H9 (cell line): Measurements from ENCODE around the gene DPPA2. TPM values are rescaled to one million over a fixed set of nuclear protein-coding genes. Genes with fewer than 3 reads are reported as not detected.

Experiments
- DNase-seq: peaks from one replicate; pipeline ENCODE4 v3.0.0-alpha.2; 2017
- H2AFZ ChIP-seq: one replicate; pipeline ENCODE4 v1.6.1; 2013; ENCODE audit warnings: mild to moderate bottlenecking, low read length, control low read depth, moderate library complexity
- H2AK5ac ChIP-seq: 2 replicates; pipeline ENCODE4 v1.6.1; 2013; ENCODE audit warnings: low read length, control low read depth, mixed read lengths; ENCODE audit not compliant: insufficient read length
- H2BK120ac ChIP-seq: one replicate; pipeline ENCODE4 v1.6.1; 2013; ENCODE audit warnings: low read depth, mild to moderate bottlenecking, low read length, control low read depth, inconsistent platforms; ENCODE audit not compliant: poor library complexity, severe bottlenecking
- H2BK12ac ChIP-seq: 2 replicates; pipeline ENCODE4 v1.6.1; 2013; ENCODE audit warnings: low read length, control low read depth, mixed read lengths, low read depth; ENCODE audit not compliant: insufficient read length
- H2BK15ac ChIP-seq: 2 replicates; pipeline ENCODE4 v1.6.1; 2013; ENCODE audit warnings: low read depth, low read length, control low read depth
- H2BK20ac ChIP-seq: one replicate; pipeline ENCODE4 v1.6.1; 2013; ENCODE audit warnings: low read depth, mild to moderate bottlenecking, low read length, control low read depth, inconsistent platforms; ENCODE audit not compliant: poor library complexity, severe bottlenecking
- H2BK5ac ChIP-seq: 2 replicates; pipeline ENCODE4 v1.6.1; 2013; ENCODE audit warnings: low read length, control low read depth, mixed read lengths; ENCODE audit not compliant: insufficient read length
- H3K14ac ChIP-seq: 2 replicates; pipeline ENCODE4 v1.6.1; 2013; ENCODE audit warnings: low read length, control low read depth; ENCODE audit not compliant: insufficient read depth
- H3K18ac ChIP-seq: 2 replicates; pipeline ENCODE4 v1.6.1; 2013; ENCODE audit warnings: low read depth, mild to moderate bottlenecking, mixed read lengths, low read length, control low read depth; ENCODE audit not compliant: insufficient read length
- H3K23ac ChIP-seq: 2 replicates; pipeline ENCODE4 v1.6.1; 2013; ENCODE audit warnings: low read length, control low read depth, mixed read lengths, low read depth; ENCODE audit not compliant: insufficient read length
- H3K23me2 ChIP-seq: 2 replicates; pipeline ENCODE4 v1.6.1; 2013; ENCODE audit warnings: low read depth, mild to moderate bottlenecking, mixed read lengths, low read length, control low read depth; ENCODE audit not compliant: insufficient read length, poor library complexity, severe bottlenecking
- H3K27ac ChIP-seq: 2 replicates; pipeline ENCODE4 v1.5.1; 2013; ENCODE audit warnings: low read length, control low read depth, mixed read lengths, low read depth; ENCODE audit not compliant: insufficient read length
- H3K27me3 ChIP-seq: 2 replicates; pipeline ENCODE4 v1.6.1; 2013; ENCODE audit warnings: low read length, control low read depth, inconsistent platforms; ENCODE audit not compliant: insufficient read depth
- H3K4ac ChIP-seq: 2 replicates; pipeline ENCODE4 v1.6.1; 2013; ENCODE audit warnings: low read depth, mild to moderate bottlenecking, control low read depth, inconsistent platforms, low read length, moderate library complexity
- H3K4me1 ChIP-seq: 2 replicates; pipeline ENCODE4 v1.6.1; 2013; ENCODE audit warnings: low read length, control low read depth, inconsistent platforms; ENCODE audit not compliant: insufficient read depth
- H3K4me2 ChIP-seq: 2 replicates; pipeline ENCODE4 v1.6.1; 2013; ENCODE audit warnings: low read length, control low read depth, mixed read lengths; ENCODE audit not compliant: insufficient read length, insufficient read depth
- H3K56ac ChIP-seq: 2 replicates; pipeline ENCODE4 v1.6.1; 2013; ENCODE audit warnings: low read depth, mild to moderate bottlenecking, mixed read lengths, low read length, control low read depth; ENCODE audit not compliant: insufficient read length
- H3K79me1 ChIP-seq: 2 replicates; pipeline ENCODE4 v1.6.1; 2013; ENCODE audit warnings: low read depth, mild to moderate bottlenecking, moderate library complexity, low read length, control low read depth, inconsistent platforms; ENCODE audit not compliant: insufficient read depth, poor library complexity, severe bottlenecking
- H3K79me2 ChIP-seq: 2 replicates; pipeline ENCODE4 v1.6.1; 2013; ENCODE audit warnings: low read length, control low read depth, inconsistent platforms; ENCODE audit not compliant: insufficient read depth
- H3K9ac ChIP-seq: 2 replicates; pipeline ENCODE4 v1.6.1; 2013; ENCODE audit warnings: low read length, control low read depth, mixed read lengths; ENCODE audit not compliant: insufficient read length; ENCODE audit errors: extremely low read depth
- H3K9me3 ChIP-seq: one replicate; pipeline ENCODE4 v1.6.1; 2013; ENCODE audit warnings: low read depth, low read length, inconsistent platforms; ENCODE audit not compliant: control insufficient read depth
- H3T11ph ChIP-seq: one replicate; pipeline ENCODE4 v1.6.1; 2013; ENCODE audit warnings: mild to moderate bottlenecking, low read length, control low read depth, inconsistent platforms
- H4K20me1 ChIP-seq: one replicate; pipeline ENCODE4 v1.6.1; 2013; ENCODE audit not compliant: control insufficient read depth, insufficient read length, insufficient read depth
- H4K5ac ChIP-seq: 2 replicates; pipeline ENCODE4 v1.6.1; 2013; ENCODE audit warnings: low read depth, mild to moderate bottlenecking, mixed read lengths, low read length, control low read depth; ENCODE audit not compliant: insufficient read length
- H4K8ac ChIP-seq: replicated peaks from 2 replicates; pipeline ENCODE4 v1.6.1; 2013; ENCODE audit warnings: low read length, control low read depth, mixed read lengths, low read depth; ENCODE audit not compliant: insufficient read length
- H4K91ac ChIP-seq: 2 replicates; pipeline ENCODE4 v1.6.1; 2013; ENCODE audit warnings: low read depth, mild to moderate bottlenecking, moderate library complexity, mixed read lengths, low read length, control low read depth; ENCODE audit not compliant: insufficient read length
- H3K27ac Mint-ChIP-seq, 3 experiments: 2 replicates in 2 of 3; 3 replicates in 1 of 3; pipeline ENCODE4 v1.8.0; 2020 to 2021; ENCODE audit warnings: mixed read lengths in 3 of 3, mild to moderate bottlenecking in 1 of 3, moderate library complexity in 1 of 3
- H3K27me3 Mint-ChIP-seq: 2 replicates; pipeline ENCODE4 v1.8.0; 2021; ENCODE audit warnings: low read depth, mild to moderate bottlenecking, moderate library complexity, mixed read lengths
- H3K36me3 Mint-ChIP-seq, 3 experiments: 2 replicates in 2 of 3; 3 replicates in 1 of 3; pipeline ENCODE4 v1.8.0; 2020 to 2021; ENCODE audit warnings: low read depth in 3 of 3, mixed read lengths in 3 of 3; ENCODE audit not compliant: insufficient read depth in 1 of 3
- H3K4me1 Mint-ChIP-seq, 2 experiments: 2 replicates each; pipeline ENCODE4 v1.8.0; 2020; ENCODE audit warnings: mixed read lengths in 2 of 2
- H3K4me3 Mint-ChIP-seq, 2 experiments: 2 replicates in 1 of 2; 3 replicates in 1 of 2; pipeline ENCODE4 v1.8.0; 2020 to 2021; ENCODE audit warnings: mild to moderate bottlenecking in 2 of 2, mixed read lengths in 2 of 2, moderate library complexity in 1 of 2
- H3K9me3 Mint-ChIP-seq, 2 experiments: 2 replicates in 1 of 2; 3 replicates in 1 of 2; pipeline ENCODE4 v1.8.0; 2020; ENCODE audit warnings: mild to moderate bottlenecking in 2 of 2, mixed read lengths in 2 of 2, moderate library complexity in 1 of 2
- whole genome bisulfite sequencing: extraction: QIAGEN DNeasy Blood & Tissue Kit; methylation state at CpG from one replicate; pipeline ENCODE4 v1.1.7; 2013; ENCODE audit warnings: missing lambda C conversion rate, low lambda C conversion rate, mixed read lengths; ENCODE audit not compliant: insufficient read length; ENCODE audit errors: extremely low coverage; 5-methylcytosine and 5-hydroxymethylcytosine counted together
- total RNA-seq: library from RNA; stranded (reverse); gene quantifications from 2 replicates; pipeline ENCODE4 v1.2.1, GENCODE V29; 2021
- TF ChIP-seq, protein P1 (sequence below): fragments of 200-600 bp; sonication (generic); conservative IDR thresholded peaks from 3 replicates; pipeline ENCODE4 v1.8.0; 2021; ENCODE audit warnings: antibody characterized with exemption, mild to moderate bottlenecking

Gene DPPA2
- total RNA-seq, 1 experiment from 2014 or later: 3.2 TPM

DNA sequence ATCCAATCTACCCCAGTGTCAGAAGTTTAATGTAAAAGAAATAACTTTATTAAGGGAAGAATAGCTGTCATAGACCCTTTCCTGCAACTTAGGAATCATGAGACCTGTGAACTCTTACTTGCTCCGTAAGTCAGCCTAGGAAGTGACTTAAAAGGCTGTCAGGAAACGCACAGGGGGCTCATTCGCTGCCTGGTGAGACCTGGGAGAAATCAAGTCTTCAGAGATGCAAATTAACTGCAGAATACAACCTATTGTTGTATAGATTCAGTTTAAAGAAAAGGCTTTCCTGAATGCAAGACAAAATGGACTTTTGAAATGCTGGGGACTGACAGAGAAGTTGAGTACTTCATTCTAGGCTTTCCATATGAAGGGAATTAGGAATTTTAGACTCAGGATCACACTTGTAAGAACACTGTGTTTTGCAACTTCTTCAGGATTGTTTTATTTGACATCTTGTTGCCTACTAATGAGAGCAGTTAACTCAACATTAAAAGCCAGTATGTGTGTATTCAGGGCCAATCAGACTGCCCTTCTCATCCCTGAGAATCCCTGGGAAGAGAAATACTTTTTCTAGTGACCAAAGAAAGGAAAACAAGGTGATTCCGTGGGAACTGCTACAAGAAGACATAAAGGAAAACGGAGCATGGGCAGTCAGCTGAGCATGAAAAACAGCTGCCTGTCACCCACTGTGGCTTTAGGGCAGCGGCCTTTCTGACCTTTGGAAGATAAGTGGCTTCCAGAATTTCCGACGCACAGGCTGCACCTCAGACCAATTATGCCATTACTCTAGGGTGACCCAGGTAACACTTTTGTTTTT, 39.5 kb upstream of the DPPA2 start:
- peak; percentile 89 for DNase-seq
- no peak overlapping the region for H4K5ac ChIP-seq
- H3K18ac ChIP-seq: no peak overlapping the region
- H3K4me2 ChIP-seq: peak overlapping the region; percentile 49
- no peak overlapping the region for H4K8ac ChIP-seq
- H2BK120ac ChIP-seq: no peak overlapping the region
- no peaks in the 10 kb centered on the region for H3K9me3 ChIP-seq
- no peak overlapping the region for H3K14ac ChIP-seq
- H3K4ac ChIP-seq: no peak overlapping the region
- TF ChIP-seq, protein P1, sequence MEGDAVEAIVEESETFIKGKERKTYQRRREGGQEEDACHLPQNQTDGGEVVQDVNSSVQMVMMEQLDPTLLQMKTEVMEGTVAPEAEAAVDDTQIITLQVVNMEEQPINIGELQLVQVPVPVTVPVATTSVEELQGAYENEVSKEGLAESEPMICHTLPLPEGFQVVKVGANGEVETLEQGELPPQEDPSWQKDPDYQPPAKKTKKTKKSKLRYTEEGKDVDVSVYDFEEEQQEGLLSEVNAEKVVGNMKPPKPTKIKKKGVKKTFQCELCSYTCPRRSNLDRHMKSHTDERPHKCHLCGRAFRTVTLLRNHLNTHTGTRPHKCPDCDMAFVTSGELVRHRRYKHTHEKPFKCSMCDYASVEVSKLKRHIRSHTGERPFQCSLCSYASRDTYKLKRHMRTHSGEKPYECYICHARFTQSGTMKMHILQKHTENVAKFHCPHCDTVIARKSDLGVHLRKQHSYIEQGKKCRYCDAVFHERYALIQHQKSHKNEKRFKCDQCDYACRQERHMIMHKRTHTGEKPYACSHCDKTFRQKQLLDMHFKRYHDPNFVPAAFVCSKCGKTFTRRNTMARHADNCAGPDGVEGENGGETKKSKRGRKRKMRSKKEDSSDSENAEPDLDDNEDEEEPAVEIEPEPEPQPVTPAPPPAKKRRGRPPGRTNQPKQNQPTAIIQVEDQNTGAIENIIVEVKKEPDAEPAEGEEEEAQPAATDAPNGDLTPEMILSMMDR: no peak
- peaks cover 3% of the 10 kb centered on the region; the same call in 1 of the 2 replicates for H3K79me2 ChIP-seq
- no peak overlapping the region for H3T11ph ChIP-seq
- H2AFZ ChIP-seq: no peak overlapping the region
- H3K4me3 Mint-ChIP-seq: peak overlapping the region; percentile 46 to 75
- no peak overlapping the region for H2BK12ac ChIP-seq
- H3K27me3 ChIP-seq: no peaks in the 10 kb centered on the region
- H2AK5ac ChIP-seq: no peak overlapping the region
- no peak overlapping the region for H2BK20ac ChIP-seq
- WGBS: no CpG with 5 or more reads among the region's 8 CpGs
- no peak overlapping the region for H3K9ac ChIP-seq
- no peak overlapping the region for H3K23ac ChIP-seq
- H3K4me1 ChIP-seq: peaks cover 15% of the 10 kb centered on the region
- H3K27me3 Mint-ChIP-seq: no peaks in the 10 kb centered on the region
- peaks cover 47 to 56% of the 10 kb centered on the region in 2 experiments for H3K4me1 Mint-ChIP-seq
- no peak overlapping the region for H4K91ac ChIP-seq
- H3K36me3 Mint-ChIP-seq: peaks cover 12 to 21% (median 14%) of the 10 kb centered on the region in 3 experiments
- H3K56ac ChIP-seq: no peak overlapping the region
- no peak overlapping the region for H2BK5ac ChIP-seq
- no peaks in the 10 kb centered on the region for H3K79me1 ChIP-seq
- no peak overlapping the region for H2BK15ac ChIP-seq
- peaks cover 3% of the 10 kb centered on the region for H3K23me2 ChIP-seq
- no peaks in the 10 kb centered on the region for H4K20me1 ChIP-seq
- peak overlapping the region; percentile 96 for H3K27ac ChIP-seq
- H3K27ac Mint-ChIP-seq: peak overlapping the region; percentile 50 to 98 (median 96)
- H3K9me3 Mint-ChIP-seq: no peaks in the 10 kb centered on the region
